Caco-2 (cell line): ENCODE measurements around the gene VTI1A. TPM values are rescaled to one million over a fixed set of nuclear protein-coding genes. Genes with fewer than 3 reads are reported as not detected.
A peak's percentile ranks its signal among the peaks of the same experiment; 100 is the strongest.

Experiments used
- BruUV-seq: library from RNA; stranded (reverse); fragments of 400-500 nt; replicated peaks from 2 replicates; lab custom pipeline; 2021; lab: Mats Ljungman, UMichigan
- CTCF ChIA-PET: fragments of 300-600 bp; sonication (Branson Sonifier 250); formaldehyde crosslinking; loops from one replicate; lab custom pipeline; 2022; ENCODE audit warnings: antibody characterized with exemption; lab: Charles Lee
- POLR2A ChIA-PET: fragments of 300-600 bp; sonication (Branson Sonifier 250); formaldehyde crosslinking; loops from one replicate; lab custom pipeline; 2022; ENCODE audit warnings: antibody characterized with exemption; lab: Charles Lee
- DNase-seq, 2 experiments: peaks; one replicate each; pipeline versions ENCODE4 v3.0.0 to v3.0.0-alpha.2; 2020 to 2022
- H3K27me3 ChIP-seq: replicated peaks from 2 replicates; pipeline ENCODE4 v1.6.0; 2011; ENCODE audit warnings: low read length; ENCODE audit not compliant: control insufficient read depth, insufficient read depth
- H3K36me3 ChIP-seq: 2 replicates; pipeline ENCODE4 v1.5.1; 2011; ENCODE audit warnings: low read length; ENCODE audit not compliant: control insufficient read depth, insufficient read depth
- H3K4me1 ChIP-seq: fragments of 250-450 bp; sonication (Bioruptor Pico); 2 replicates; pipeline ENCODE4 v1.5.1; 2020; ENCODE audit warnings: mild to moderate bottlenecking
- H3K4me3 ChIP-seq: 2 replicates; pipeline ENCODE4 v1.5.1; 2011; ENCODE audit warnings: low read depth, mild to moderate bottlenecking, control low read depth, low read length
- H3K9me3 ChIP-seq: fragments of 250-450 bp; sonication (Bioruptor Pico); 2 replicates; pipeline ENCODE4 v1.5.1; 2020; ENCODE audit warnings: mild to moderate bottlenecking, moderate library complexity
- H3K27ac Mint-ChIP-seq: one replicate; pipeline ENCODE4 v1.8.0; 2022; ENCODE audit warnings: mixed read lengths; ENCODE audit not compliant: unreplicated experiment
- H3K27me3 Mint-ChIP-seq: one replicate; pipeline ENCODE4 v1.8.0; 2022; ENCODE audit warnings: mixed read lengths; ENCODE audit not compliant: insufficient read depth, unreplicated experiment
- H3K36me3 Mint-ChIP-seq: one replicate; pipeline ENCODE4 v1.8.0; 2022; ENCODE audit warnings: mild to moderate bottlenecking, mixed read lengths; ENCODE audit not compliant: insufficient read depth, unreplicated experiment
- H3K4me1 Mint-ChIP-seq: one replicate; pipeline ENCODE4 v1.8.0; 2022; ENCODE audit warnings: low read depth, mixed read lengths; ENCODE audit not compliant: unreplicated experiment
- H3K4me3 Mint-ChIP-seq: one replicate; pipeline ENCODE4 v1.8.0; 2022; ENCODE audit warnings: mild to moderate bottlenecking, moderate library complexity, mixed read lengths; ENCODE audit not compliant: unreplicated experiment
- H3K9me3 Mint-ChIP-seq: one replicate; pipeline ENCODE4 v1.8.0; 2022; ENCODE audit warnings: mixed read lengths; ENCODE audit not compliant: unreplicated experiment
- CTCF ChIP-seq, 2 experiments: fragments of 200-600 bp in 1 of 2; IDR thresholded peaks; 1 replicate in 1 of 2; 2 replicates in 1 of 2; pipeline versions ENCODE4 v1.5.1 to v1.8.0; 2011 to 2022; ENCODE audit warnings: antibody characterized with exemption in 1 of 2, control low read depth in 1 of 2, inconsistent platforms in 1 of 2, low read depth in 1 of 2, low read length in 1 of 2, mild to moderate bottlenecking in 1 of 2, moderate library complexity in 1 of 2; ENCODE audit not compliant: insufficient read depth in 1 of 2, severe bottlenecking in 1 of 2, unreplicated experiment in 1 of 2
- intact Hi-C: fragments of 100-400 bp; cut with micrococcal nuclease; formaldehyde crosslinking; loops from one replicate; pipeline ENCODE4 v1.10.0; 2022; ENCODE audit not compliant: unreplicated experiment
- total RNA-seq: library from RNA; stranded (reverse); gene quantifications from 2 replicates; pipeline ENCODE4 v1.2.3, GENCODE V29; 2022

Gene VTI1A
- total RNA-seq, 1 experiment from 2014 or later: 45.6 TPM

GRCh38 chr10:112715581-112715980 lies 268.6 kb downstream of the VTI1A start:
- H3K27ac Mint-ChIP-seq: no peak overlapping the region
- DNase-seq: no peak
- no TSS peak for BruUV-seq

GRCh38 chr10:112716076-112716475 lies 269.1 kb downstream of the VTI1A start:
- H3K27ac Mint-ChIP-seq: no peak overlapping the region
- H3K36me3 Mint-ChIP-seq: peaks cover 8% of the 10 kb centered on the region
- ChIA-PET CTCF (no interaction called here), POLR2A (no interaction called here)
- H3K4me3 Mint-ChIP-seq: no peak overlapping the region
- intact Hi-C loops: loop anchor here (5.0 kb wide), 1 partner anchor 149 kb away; no protein-coding TSS in a partner anchor
- H3K27me3 ChIP-seq: no peaks in the 10 kb centered on the region
- H3K36me3 ChIP-seq: no peaks in the 10 kb centered on the region
- H3K4me3 ChIP-seq: no peak overlapping the region
- H3K4me1 ChIP-seq: peaks cover 9% of the 10 kb centered on the region; the same call in 1 of the 2 replicates
- no peak for DNase-seq
- TF ChIP-seq CTCF (IDR thresholded peaks at IDR 0.05; ENCODE audit: insufficient read depth in 1 of 2, low read depth in 1 of 2, low read length in 1 of 2, severe bottlenecking in 1 of 2, unreplicated experiment in 1 of 2): no peak
- H3K9me3 Mint-ChIP-seq: no peaks in the 10 kb centered on the region
- no peaks in the 10 kb centered on the region for H3K27me3 Mint-ChIP-seq
- H3K4me1 Mint-ChIP-seq: peaks cover 13% of the 10 kb centered on the region
- no TSS peak for BruUV-seq
- H3K9me3 ChIP-seq: no peaks in the 10 kb centered on the region

More at GRCh38 chr10:112715581-112715980, 268.6 kb downstream of the VTI1A start:
- Histone ChIP-seq H3K27me3 (no peaks in the 10 kb centered on the region), H3K36me3 (no peaks in the 10 kb centered on the region), H3K4me1 (peaks cover 9% of the 10 kb centered on the region; the same call in 1 of the 2 replicates), H3K9me3 (no peaks in the 10 kb centered on the region), H3K4me3 (no peak overlapping the region)
- ChIA-PET POLR2A (no interaction called here), CTCF (no interaction called here)
- Mint-ChIP-seq H3K36me3 (peaks cover 8% of the 10 kb centered on the region), H3K27me3 (no peaks in the 10 kb centered on the region), H3K4me3 (no peak overlapping the region), H3K4me1 (peaks cover 13% of the 10 kb centered on the region), H3K9me3 (no peaks in the 10 kb centered on the region)
- intact Hi-C loops: loop anchor here (5.0 kb wide), 1 partner anchor 148 kb away; no protein-coding TSS in a partner anchor
- TF ChIP-seq CTCF (IDR thresholded peaks at IDR 0.05; ENCODE audit: insufficient read depth in 1 of 2, low read depth in 1 of 2, low read length in 1 of 2, severe bottlenecking in 1 of 2, unreplicated experiment in 1 of 2): no peak

GRCh38 chr10:112716924-112717413 lies 270.0 kb downstream of the VTI1A start:
- ChIA-PET POLR2A (no interaction called here), CTCF (no interaction called here)
- no peaks in the 10 kb centered on the region for H3K9me3 Mint-ChIP-seq
- no peak overlapping the region for H3K27ac Mint-ChIP-seq
- H3K27me3 ChIP-seq: no peaks in the 10 kb centered on the region
- H3K36me3 Mint-ChIP-seq: peaks cover 8% of the 10 kb centered on the region
- peaks cover 14% of the 10 kb centered on the region; the same call in 1 of the 2 replicates for H3K4me1 ChIP-seq
- no peaks in the 10 kb centered on the region for H3K36me3 ChIP-seq
- BruUV-seq: no TSS peak
- DNase-seq: peak in 1 of 2 experiments; percentile 32
- H3K9me3 ChIP-seq: no peaks in the 10 kb centered on the region
- H3K4me3 Mint-ChIP-seq: no peak overlapping the region
- intact Hi-C loops: loop anchor here (5.0 kb wide), 1 partner anchor 150 kb away; no protein-coding TSS in a partner anchor
- peaks cover 13% of the 10 kb centered on the region for H3K4me1 Mint-ChIP-seq
- no peak for TF ChIP-seq CTCF (IDR thresholded peaks at IDR 0.05; ENCODE audit: insufficient read depth in 1 of 2, low read depth in 1 of 2, low read length in 1 of 2, severe bottlenecking in 1 of 2, unreplicated experiment in 1 of 2)
- H3K27me3 Mint-ChIP-seq: no peaks in the 10 kb centered on the region
- H3K4me3 ChIP-seq: no peak overlapping the region
